ENCODE measurements around the gene LRRC47.

The LRRC47 gene

DNA sequence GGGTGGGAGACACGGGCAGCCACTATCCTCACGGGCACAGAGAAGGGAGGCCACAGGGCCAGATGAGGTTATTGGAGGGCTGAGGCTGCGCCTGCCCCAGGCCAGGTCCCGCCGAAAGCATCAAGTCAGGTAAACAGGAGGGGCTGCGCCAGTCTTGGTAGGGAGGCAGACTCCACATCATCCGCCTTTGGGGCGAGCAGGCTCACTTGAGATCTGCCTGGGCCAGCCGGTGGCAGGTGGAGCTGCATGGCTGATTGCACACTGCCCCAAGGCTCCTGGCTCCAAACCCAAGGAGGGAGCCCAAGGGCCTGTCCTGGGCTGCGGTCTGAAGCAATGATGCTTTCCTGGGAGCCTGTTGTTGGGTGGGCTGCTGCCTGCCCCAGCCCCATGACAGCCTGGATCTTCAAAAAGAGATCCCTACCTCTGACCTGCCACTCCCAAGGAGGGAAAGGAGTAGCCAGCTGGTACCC is 19.2 kb downstream of the LRRC47 start:
- H3K36me3 ChIP-seq (ENCODE audit: control insufficient read depth, insufficient read depth, low read length): peaks cover 32% of the 10 kb centered on the region
- H3K27ac ChIP-seq (ENCODE audit: low read depth, low read length, severe bottlenecking): no peak overlapping the region
- H3K9me3 ChIP-seq (ENCODE audit: control insufficient read depth, low read length): no peaks in the 10 kb centered on the region
- 90 to 91% methylated on average over 10 of the region's 10 CpGs for WGBS, 2 experiments (ENCODE audit: insufficient coverage in 2 of 2)
- H3K4me1 ChIP-seq (ENCODE audit: control insufficient read depth, insufficient read depth, low read length, poor library complexity, severe bottlenecking): peaks cover 20% of the 10 kb centered on the region
- H3K4me3 ChIP-seq (ENCODE audit: extremely low read depth, insufficient read depth, low read length, poor library complexity, severe bottlenecking): no peak overlapping the region

- H3K36me3 ChIP-seq (ENCODE audit: control insufficient read depth, insufficient read depth, low read length): peaks cover 26% of the 10 kb centered on the region
- 89 to 92% methylated on average over 15 to 16 of the region's 21 CpGs for WGBS, 2 experiments (ENCODE audit: insufficient coverage in 2 of 2)
- H3K4me3 ChIP-seq (ENCODE audit: extremely low read depth, insufficient read depth, low read length, poor library complexity, severe bottlenecking): no peak overlapping the region
- peaks cover 25% of the 10 kb centered on the region for H3K4me1 ChIP-seq (ENCODE audit: control insufficient read depth, insufficient read depth, low read length, poor library complexity, severe bottlenecking)
- H3K9me3 ChIP-seq (ENCODE audit: control insufficient read depth, low read length): no peaks in the 10 kb centered on the region
- no peak overlapping the region for H3K27ac ChIP-seq (ENCODE audit: low read depth, low read length, severe bottlenecking)
Measured at GRCh38 chr1:3776231-3776961, 19.9 kb downstream of the LRRC47 start.

GRCh38 chr1:3775490-3776230 is 20.6 kb downstream of the LRRC47 start:
- no peak overlapping the region for H3K4me3 ChIP-seq (ENCODE audit: extremely low read depth, insufficient read depth, low read length, poor library complexity, severe bottlenecking)
- H3K27ac ChIP-seq (ENCODE audit: low read depth, low read length, severe bottlenecking): no peak overlapping the region
- peaks cover 25% of the 10 kb centered on the region for H3K4me1 ChIP-seq (ENCODE audit: control insufficient read depth, insufficient read depth, low read length, poor library complexity, severe bottlenecking)
- H3K9me3 ChIP-seq (ENCODE audit: control insufficient read depth, low read length): no peaks in the 10 kb centered on the region
- WGBS, 2 experiments (ENCODE audit: insufficient coverage in 2 of 2): 66 to 67% methylated on average over 23 to 24 of the region's 27 CpGs
- H3K36me3 ChIP-seq (ENCODE audit: control insufficient read depth, insufficient read depth, low read length): peaks cover 18% of the 10 kb centered on the region

- Histone ChIP-seq H3K4me3 (ENCODE audit: extremely low read depth, insufficient read depth, low read length, poor library complexity, severe bottlenecking) (no peak overlapping the region), H3K27ac (ENCODE audit: low read depth, low read length, severe bottlenecking) (no peak overlapping the region), H3K4me1 (ENCODE audit: control insufficient read depth, insufficient read depth, low read length, poor library complexity, severe bottlenecking) (peaks cover 25% of the 10 kb centered on the region), H3K9me3 (ENCODE audit: control insufficient read depth, low read length) (no peaks in the 10 kb centered on the region), H3K36me3 (ENCODE audit: control insufficient read depth, insufficient read depth, low read length) (peaks cover 12% of the 10 kb centered on the region)
- 84 to 93% methylated on average over 9 to 15 of the region's 17 CpGs for WGBS, 2 experiments (ENCODE audit: insufficient coverage in 2 of 2)
Measured at GRCh38 chr1:3774946-3775489, 21.3 kb downstream of the LRRC47 start.

- Histone ChIP-seq H3K4me3 (ENCODE audit: extremely low read depth, insufficient read depth, low read length, poor library complexity, severe bottlenecking) (no peak overlapping the region), H3K36me3 (ENCODE audit: control insufficient read depth, insufficient read depth, low read length) (peaks cover 6% of the 10 kb centered on the region), H3K27ac (ENCODE audit: low read depth, low read length, severe bottlenecking) (no peak overlapping the region), H3K9me3 (ENCODE audit: control insufficient read depth, low read length) (no peaks in the 10 kb centered on the region), H3K4me1 (ENCODE audit: control insufficient read depth, insufficient read depth, low read length, poor library complexity, severe bottlenecking) (peaks cover 25% of the 10 kb centered on the region)
- WGBS, 2 experiments (ENCODE audit: insufficient coverage in 2 of 2): 71 to 84% methylated on average over 8 of the region's 19 CpGs
Measured at GRCh38 chr1:3774276-3774945, 21.9 kb downstream of the LRRC47 start.

DNA sequence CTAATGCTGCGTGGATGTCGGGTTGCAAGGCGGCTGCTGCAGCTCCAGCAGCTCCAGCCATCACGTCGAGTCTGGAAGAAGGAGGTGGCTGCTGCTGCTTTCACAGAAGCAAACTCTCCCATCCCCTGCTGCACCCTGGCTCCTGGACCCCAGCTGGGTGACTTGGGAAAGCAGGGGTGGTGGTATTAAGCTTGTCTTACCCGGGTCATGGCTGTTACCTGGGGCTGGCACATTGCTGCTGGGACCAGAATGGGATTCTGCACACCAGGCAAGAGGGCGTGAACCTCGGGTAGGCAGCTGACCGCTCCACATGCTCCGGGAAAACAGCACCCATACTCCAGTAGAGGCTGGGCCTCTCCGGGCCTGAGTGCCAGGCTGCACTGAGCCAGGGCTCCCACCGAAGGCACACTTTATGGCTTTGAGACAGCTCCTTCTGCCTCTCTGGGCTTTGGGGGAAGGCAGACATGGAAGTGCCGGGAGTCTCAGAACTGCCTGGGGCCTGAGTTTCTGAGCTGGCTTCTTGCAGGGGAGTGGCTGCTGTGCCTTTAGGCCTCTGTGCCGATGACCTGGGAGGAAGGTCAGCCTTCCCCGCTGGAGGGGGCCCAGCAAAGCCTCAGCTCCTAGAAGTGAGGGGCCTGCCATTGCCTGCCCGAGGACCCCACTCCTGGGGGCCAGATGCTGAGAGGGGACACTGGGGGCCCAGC is 22.6 kb downstream of the LRRC47 start:
- Histone ChIP-seq H3K36me3 (ENCODE audit: control insufficient read depth, insufficient read depth, low read length) (no peaks in the 10 kb centered on the region), H3K4me1 (ENCODE audit: control insufficient read depth, insufficient read depth, low read length, poor library complexity, severe bottlenecking) (peaks cover 25% of the 10 kb centered on the region), H3K27ac (ENCODE audit: low read depth, low read length, severe bottlenecking) (no peak overlapping the region), H3K4me3 (ENCODE audit: extremely low read depth, insufficient read depth, low read length, poor library complexity, severe bottlenecking) (no peak overlapping the region), H3K9me3 (ENCODE audit: control insufficient read depth, low read length) (no peaks in the 10 kb centered on the region)
- WGBS, 2 experiments (ENCODE audit: insufficient coverage in 2 of 2): 87% methylated on average over 13 to 15 of the region's 16 CpGs

DNA sequence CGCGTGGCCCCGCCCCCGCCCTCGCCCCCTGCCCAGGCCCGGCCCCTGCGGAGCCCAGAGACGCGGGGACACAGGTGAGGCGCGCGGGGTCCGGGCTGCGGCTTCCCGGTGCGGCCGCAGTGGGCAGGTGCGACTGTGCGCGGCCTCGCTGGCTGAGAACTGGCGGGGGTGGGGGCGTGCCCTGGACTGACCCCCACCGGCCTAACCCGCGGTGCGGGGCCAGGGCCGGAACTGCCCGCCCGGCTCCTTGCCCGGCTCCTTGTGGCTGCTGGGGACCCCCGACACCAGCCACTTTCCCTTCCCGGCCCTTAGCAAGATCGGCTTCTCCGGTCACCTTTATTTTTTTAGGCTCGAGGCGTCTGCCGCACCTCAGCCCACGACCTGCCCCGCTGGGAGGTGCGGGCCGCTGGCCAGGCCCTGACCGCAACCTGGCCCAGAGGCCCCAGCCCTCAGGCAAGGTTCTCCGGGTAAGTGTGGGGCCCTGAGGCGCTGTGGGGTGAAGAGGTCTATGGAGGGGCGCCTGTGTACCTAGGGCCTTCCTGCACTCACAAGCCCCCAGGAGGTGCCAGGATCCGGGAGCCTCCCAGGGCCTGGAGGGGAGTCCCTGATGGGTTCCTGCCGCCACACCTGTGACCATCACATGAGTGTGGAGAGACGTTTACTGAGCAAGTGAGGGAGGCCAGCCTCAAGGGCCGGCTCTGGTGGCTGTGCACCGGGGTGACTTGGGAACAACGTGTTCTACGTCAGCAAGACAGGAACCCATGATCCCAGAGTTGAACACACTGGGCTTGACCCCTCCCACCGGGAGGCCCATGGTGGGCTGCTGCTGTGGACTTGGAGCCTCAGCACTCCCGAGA is 23.4 kb downstream of the LRRC47 start, which contains the start of gene SMIM1:
TSS of gene SMIM1 (plus strand) at position 35 of the 857 bp plus-strand sequence. CDS start 2,625 bp downstream, outside the sequence.
- Histone ChIP-seq H3K9me3 (ENCODE audit: control insufficient read depth, low read length) (no peaks in the 10 kb centered on the region), H3K4me3 (ENCODE audit: extremely low read depth, insufficient read depth, low read length, poor library complexity, severe bottlenecking) (peak within 1 kb of the TSS; percentile 49), H3K4me1 (ENCODE audit: control insufficient read depth, insufficient read depth, low read length, poor library complexity, severe bottlenecking) (peaks cover 25% of the 10 kb centered on the region), H3K27ac (ENCODE audit: low read depth, low read length, severe bottlenecking) (no peak within 1 kb of the TSS), H3K36me3 (ENCODE audit: control insufficient read depth, insufficient read depth, low read length) (no peaks in the 10 kb centered on the region)
- 35 to 42% methylated on average over 34 to 37 of the region's 55 CpGs for WGBS, 2 experiments (ENCODE audit: insufficient coverage in 2 of 2)

- WGBS, 2 experiments (ENCODE audit: insufficient coverage in 2 of 2): 1% methylated on average over 36 to 38 of the region's 61 CpGs
- H3K27ac ChIP-seq (ENCODE audit: low read depth, low read length, severe bottlenecking): no peak overlapping the region
- peaks cover 25% of the 10 kb centered on the region for H3K4me1 ChIP-seq (ENCODE audit: control insufficient read depth, insufficient read depth, low read length, poor library complexity, severe bottlenecking)
- no peaks in the 10 kb centered on the region for H3K9me3 ChIP-seq (ENCODE audit: control insufficient read depth, low read length)
- peak overlapping the region; percentile 49 for H3K4me3 ChIP-seq (ENCODE audit: extremely low read depth, insufficient read depth, low read length, poor library complexity, severe bottlenecking)
- H3K36me3 ChIP-seq (ENCODE audit: control insufficient read depth, insufficient read depth, low read length): no peaks in the 10 kb centered on the region
Measured at GRCh38 chr1:3772027-3772714, 24.1 kb downstream of the LRRC47 start.

Data from mesodermal cell (in vitro differentiated cells).